Measurements from ENCODE around the gene TBC1D9B. TPM values are rescaled to one million over a fixed set of nuclear protein-coding genes. Genes with fewer than 3 reads are reported as not detected.

TBC1D9B gene
- total RNA-seq, 1 experiment from 2014 or later: 70.9 TPM

DNA sequence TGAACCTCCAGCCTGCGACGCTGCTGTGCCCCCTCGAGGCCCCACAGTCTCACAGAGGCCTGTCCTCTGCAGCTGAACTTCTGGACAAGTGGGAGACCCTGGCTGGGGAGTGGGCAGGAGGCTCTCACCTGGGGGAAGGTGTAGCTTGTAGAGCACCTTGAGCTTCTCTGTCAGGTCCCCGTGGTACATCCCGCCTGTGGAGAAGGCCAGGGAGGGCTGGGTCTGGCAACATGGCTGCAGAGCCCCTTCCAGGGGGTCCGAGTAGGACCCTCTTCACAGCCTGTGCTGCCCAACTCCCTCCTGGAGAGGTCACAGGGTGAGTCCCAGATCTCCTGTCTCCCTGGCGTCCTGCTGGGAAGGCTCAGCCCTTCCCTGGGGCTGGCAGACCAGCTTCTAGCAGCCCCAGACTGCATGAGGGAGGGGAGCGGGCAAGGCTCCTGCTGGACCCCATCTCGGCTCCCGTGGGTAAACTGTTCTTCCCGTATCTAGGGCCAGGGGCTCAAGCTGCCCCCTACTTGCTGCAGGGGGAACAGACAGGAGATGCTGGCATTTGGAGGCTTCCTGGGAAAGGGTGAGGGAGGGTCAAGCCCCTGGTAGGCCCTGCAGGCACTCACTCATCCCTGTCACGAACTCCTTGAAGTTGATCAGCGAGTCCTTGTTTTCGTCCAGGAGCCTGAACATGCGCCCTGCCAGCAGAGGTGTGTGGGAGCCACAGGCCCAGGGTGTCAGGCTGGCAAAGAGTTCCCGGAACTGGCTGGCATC is 37.9 kb downstream of the TBC1D9B start:
- DNase-seq (ENCODE audit: low spot score) (no peak), ATAC-seq (peak; percentile 46)
- Mint-ChIP-seq H3K27me3 (ENCODE audit: low read depth) (no peaks in the 10 kb centered on the region), H3K9me3 (no peaks in the 10 kb centered on the region), H3K36me3 (peaks cover 27% of the 10 kb centered on the region), H3K4me3 (no peak overlapping the region), H3K4me1 (peaks cover 2% of the 10 kb centered on the region; the same call in 1 of the 2 replicates), H3K27ac (no peak overlapping the region)
- POLR2A ChIA-PET: no interaction called here
- CTCF ChIA-PET: interaction anchor here (0.7 to 3.4 kb wide), 7 partner anchors 8 to 292 kb away, joined by 3 to 17 read pairs (median 4); no protein-coding TSS in a partner anchor
- TF ChIP-seq, protein P1, sequence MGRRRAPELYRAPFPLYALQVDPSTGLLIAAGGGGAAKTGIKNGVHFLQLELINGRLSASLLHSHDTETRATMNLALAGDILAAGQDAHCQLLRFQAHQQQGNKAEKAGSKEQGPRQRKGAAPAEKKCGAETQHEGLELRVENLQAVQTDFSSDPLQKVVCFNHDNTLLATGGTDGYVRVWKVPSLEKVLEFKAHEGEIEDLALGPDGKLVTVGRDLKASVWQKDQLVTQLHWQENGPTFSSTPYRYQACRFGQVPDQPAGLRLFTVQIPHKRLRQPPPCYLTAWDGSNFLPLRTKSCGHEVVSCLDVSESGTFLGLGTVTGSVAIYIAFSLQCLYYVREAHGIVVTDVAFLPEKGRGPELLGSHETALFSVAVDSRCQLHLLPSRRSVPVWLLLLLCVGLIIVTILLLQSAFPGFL (CRISPR knock-in tag; IDR thresholded peaks at IDR 0.05; ENCODE audit: borderline replicate concordance): no peak
- TF ChIP-seq NFATC4 (CRISPR knock-in tag; IDR thresholded peaks at IDR 0.05): no peak
- TF ChIP-seq SMAD3 (CRISPR knock-in tag; IDR thresholded peaks at IDR 0.05; ENCODE audit: borderline replicate concordance): no peak
- TF ChIP-seq, protein P2, sequence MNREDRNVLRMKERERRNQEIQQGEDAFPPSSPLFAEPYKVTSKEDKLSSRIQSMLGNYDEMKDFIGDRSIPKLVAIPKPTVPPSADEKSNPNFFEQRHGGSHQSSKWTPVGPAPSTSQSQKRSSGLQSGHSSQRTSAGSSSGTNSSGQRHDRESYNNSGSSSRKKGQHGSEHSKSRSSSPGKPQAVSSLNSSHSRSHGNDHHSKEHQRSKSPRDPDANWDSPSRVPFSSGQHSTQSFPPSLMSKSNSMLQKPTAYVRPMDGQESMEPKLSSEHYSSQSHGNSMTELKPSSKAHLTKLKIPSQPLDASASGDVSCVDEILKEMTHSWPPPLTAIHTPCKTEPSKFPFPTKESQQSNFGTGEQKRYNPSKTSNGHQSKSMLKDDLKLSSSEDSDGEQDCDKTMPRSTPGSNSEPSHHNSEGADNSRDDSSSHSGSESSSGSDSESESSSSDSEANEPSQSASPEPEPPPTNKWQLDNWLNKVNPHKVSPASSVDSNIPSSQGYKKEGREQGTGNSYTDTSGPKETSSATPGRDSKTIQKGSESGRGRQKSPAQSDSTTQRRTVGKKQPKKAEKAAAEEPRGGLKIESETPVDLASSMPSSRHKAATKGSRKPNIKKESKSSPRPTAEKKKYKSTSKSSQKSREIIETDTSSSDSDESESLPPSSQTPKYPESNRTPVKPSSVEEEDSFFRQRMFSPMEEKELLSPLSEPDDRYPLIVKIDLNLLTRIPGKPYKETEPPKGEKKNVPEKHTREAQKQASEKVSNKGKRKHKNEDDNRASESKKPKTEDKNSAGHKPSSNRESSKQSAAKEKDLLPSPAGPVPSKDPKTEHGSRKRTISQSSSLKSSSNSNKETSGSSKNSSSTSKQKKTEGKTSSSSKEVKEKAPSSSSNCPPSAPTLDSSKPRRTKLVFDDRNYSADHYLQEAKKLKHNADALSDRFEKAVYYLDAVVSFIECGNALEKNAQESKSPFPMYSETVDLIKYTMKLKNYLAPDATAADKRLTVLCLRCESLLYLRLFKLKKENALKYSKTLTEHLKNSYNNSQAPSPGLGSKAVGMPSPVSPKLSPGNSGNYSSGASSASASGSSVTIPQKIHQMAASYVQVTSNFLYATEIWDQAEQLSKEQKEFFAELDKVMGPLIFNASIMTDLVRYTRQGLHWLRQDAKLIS (CRISPR knock-in tag; IDR thresholded peaks at IDR 0.05; ENCODE audit: borderline replicate concordance): no peak
- no peak for TF ChIP-seq TEAD4 (CRISPR knock-in tag; IDR thresholded peaks at IDR 0.05)
- no peak for TF ChIP-seq ATF1 (CRISPR knock-in tag; IDR thresholded peaks at IDR 0.05)
- TF ChIP-seq, protein P3, sequence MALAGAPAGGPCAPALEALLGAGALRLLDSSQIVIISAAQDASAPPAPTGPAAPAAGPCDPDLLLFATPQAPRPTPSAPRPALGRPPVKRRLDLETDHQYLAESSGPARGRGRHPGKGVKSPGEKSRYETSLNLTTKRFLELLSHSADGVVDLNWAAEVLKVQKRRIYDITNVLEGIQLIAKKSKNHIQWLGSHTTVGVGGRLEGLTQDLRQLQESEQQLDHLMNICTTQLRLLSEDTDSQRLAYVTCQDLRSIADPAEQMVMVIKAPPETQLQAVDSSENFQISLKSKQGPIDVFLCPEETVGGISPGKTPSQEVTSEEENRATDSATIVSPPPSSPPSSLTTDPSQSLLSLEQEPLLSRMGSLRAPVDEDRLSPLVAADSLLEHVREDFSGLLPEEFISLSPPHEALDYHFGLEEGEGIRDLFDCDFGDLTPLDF (CRISPR knock-in tag; IDR thresholded peaks at IDR 0.05): no peak

DNA sequence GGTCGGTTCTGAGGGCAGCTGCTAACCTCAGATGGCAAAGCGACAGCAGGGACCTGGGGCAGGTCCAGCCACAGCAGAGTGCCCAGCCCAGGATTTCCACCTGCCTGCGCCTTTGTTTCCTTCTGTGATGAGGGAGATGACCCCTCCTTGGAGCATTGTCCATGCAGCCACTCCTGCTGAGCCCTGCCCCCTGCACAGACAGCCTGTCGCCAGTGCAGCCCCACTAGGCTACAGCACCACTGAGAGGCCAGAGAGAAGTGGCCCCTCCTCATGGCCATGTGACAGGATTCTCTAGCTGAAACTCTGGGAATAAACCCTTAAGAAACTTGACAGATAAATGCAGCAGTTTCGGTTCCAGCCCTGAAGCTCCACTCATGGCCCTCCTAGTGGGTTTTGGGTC is 38.6 kb downstream of the TBC1D9B start:
- no peak for DNase-seq (ENCODE audit: low spot score)
- POLR2A ChIA-PET: no interaction called here

DNA sequence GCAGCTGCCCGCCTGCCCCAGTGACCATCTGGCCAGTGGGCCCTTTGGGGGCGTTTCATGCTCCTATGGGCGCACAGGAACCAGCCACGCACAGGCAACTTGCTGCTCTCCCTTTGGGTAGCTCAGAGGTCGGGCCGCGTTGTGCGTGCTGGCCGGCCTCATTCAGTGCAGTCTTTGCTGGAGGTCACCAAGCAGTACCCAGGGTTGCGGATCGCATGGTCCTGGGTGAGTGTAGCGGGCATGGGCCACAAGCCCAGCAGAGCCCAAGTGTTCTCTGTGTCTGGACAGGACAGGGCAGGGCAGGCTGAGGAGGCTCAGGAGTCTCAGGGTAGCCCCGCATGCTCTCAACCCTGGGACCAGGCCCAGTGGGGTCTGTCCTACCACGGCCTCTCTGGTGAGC is 39.2 kb downstream of the TBC1D9B start:
- H3K27ac Mint-ChIP-seq: no peak overlapping the region
- no peak for DNase-seq (ENCODE audit: low spot score)
- no peak for ATAC-seq
- H3K9me3 Mint-ChIP-seq: no peaks in the 10 kb centered on the region
- no peak overlapping the region for H3K4me3 Mint-ChIP-seq
- H3K36me3 Mint-ChIP-seq: peaks cover 36% of the 10 kb centered on the region
- TF ChIP-seq IRF2 (CRISPR knock-in tag; IDR thresholded peaks at IDR 0.05; ENCODE audit: borderline replicate concordance, low read depth): no peak
- TF ChIP-seq, protein P4, sequence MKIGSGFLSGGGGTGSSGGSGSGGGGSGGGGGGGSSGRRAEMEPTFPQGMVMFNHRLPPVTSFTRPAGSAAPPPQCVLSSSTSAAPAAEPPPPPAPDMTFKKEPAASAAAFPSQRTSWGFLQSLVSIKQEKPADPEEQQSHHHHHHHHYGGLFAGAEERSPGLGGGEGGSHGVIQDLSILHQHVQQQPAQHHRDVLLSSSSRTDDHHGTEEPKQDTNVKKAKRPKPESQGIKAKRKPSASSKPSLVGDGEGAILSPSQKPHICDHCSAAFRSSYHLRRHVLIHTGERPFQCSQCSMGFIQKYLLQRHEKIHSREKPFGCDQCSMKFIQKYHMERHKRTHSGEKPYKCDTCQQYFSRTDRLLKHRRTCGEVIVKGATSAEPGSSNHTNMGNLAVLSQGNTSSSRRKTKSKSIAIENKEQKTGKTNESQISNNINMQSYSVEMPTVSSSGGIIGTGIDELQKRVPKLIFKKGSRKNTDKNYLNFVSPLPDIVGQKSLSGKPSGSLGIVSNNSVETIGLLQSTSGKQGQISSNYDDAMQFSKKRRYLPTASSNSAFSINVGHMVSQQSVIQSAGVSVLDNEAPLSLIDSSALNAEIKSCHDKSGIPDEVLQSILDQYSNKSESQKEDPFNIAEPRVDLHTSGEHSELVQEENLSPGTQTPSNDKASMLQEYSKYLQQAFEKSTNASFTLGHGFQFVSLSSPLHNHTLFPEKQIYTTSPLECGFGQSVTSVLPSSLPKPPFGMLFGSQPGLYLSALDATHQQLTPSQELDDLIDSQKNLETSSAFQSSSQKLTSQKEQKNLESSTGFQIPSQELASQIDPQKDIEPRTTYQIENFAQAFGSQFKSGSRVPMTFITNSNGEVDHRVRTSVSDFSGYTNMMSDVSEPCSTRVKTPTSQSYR (CRISPR knock-in tag; IDR thresholded peaks at IDR 0.05): no peak
- TF ChIP-seq, protein P5, sequence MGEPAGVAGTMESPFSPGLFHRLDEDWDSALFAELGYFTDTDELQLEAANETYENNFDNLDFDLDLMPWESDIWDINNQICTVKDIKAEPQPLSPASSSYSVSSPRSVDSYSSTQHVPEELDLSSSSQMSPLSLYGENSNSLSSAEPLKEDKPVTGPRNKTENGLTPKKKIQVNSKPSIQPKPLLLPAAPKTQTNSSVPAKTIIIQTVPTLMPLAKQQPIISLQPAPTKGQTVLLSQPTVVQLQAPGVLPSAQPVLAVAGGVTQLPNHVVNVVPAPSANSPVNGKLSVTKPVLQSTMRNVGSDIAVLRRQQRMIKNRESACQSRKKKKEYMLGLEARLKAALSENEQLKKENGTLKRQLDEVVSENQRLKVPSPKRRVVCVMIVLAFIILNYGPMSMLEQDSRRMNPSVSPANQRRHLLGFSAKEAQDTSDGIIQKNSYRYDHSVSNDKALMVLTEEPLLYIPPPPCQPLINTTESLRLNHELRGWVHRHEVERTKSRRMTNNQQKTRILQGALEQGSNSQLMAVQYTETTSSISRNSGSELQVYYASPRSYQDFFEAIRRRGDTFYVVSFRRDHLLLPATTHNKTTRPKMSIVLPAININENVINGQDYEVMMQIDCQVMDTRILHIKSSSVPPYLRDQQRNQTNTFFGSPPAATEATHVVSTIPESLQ (CRISPR knock-in tag; IDR thresholded peaks at IDR 0.05): no peak
- TF ChIP-seq, protein P6, sequence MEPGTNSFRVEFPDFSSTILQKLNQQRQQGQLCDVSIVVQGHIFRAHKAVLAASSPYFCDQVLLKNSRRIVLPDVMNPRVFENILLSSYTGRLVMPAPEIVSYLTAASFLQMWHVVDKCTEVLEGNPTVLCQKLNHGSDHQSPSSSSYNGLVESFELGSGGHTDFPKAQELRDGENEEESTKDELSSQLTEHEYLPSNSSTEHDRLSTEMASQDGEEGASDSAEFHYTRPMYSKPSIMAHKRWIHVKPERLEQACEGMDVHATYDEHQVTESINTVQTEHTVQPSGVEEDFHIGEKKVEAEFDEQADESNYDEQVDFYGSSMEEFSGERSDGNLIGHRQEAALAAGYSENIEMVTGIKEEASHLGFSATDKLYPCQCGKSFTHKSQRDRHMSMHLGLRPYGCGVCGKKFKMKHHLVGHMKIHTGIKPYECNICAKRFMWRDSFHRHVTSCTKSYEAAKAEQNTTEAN (CRISPR knock-in tag; IDR thresholded peaks at IDR 0.05): no peak
- POLR2A ChIA-PET: no interaction called here
- CTCF ChIA-PET: interaction anchor here (2.2 to 2.7 kb wide), 2 partner anchors 9 to 67 kb away, joined by 7 read pairs; no protein-coding TSS in a partner anchor
- H3K4me1 Mint-ChIP-seq: peaks cover 2% of the 10 kb centered on the region; the same call in 1 of the 2 replicates
- no peaks in the 10 kb centered on the region for H3K27me3 Mint-ChIP-seq (ENCODE audit: low read depth)

More for the DNA sequence above, 38.6 kb downstream of the TBC1D9B start:
- no peak overlapping the region for H3K4me3 Mint-ChIP-seq
- CTCF ChIA-PET: interaction anchor here (1.7 to 3.4 kb wide), 3 partner anchors 9 to 67 kb away, joined by 4 to 17 read pairs (median 7); no protein-coding TSS in a partner anchor
- peaks cover 31% of the 10 kb centered on the region for H3K36me3 Mint-ChIP-seq
- no peaks in the 10 kb centered on the region for H3K9me3 Mint-ChIP-seq
- peaks cover 2% of the 10 kb centered on the region; the same call in 1 of the 2 replicates for H3K4me1 Mint-ChIP-seq
- TF ChIP-seq ZNF671 (CRISPR knock-in tag; IDR thresholded peaks at IDR 0.05): no peak
- TF ChIP-seq SMAD3 (CRISPR knock-in tag; IDR thresholded peaks at IDR 0.05; ENCODE audit: borderline replicate concordance): no peak
- TF ChIP-seq, protein P7, sequence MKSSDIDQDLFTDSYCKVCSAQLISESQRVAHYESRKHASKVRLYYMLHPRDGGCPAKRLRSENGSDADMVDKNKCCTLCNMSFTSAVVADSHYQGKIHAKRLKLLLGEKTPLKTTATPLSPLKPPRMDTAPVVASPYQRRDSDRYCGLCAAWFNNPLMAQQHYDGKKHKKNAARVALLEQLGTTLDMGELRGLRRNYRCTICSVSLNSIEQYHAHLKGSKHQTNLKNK (CRISPR knock-in tag; IDR thresholded peaks at IDR 0.05): no peak
- TF ChIP-seq GABPB1 (CRISPR knock-in tag; IDR thresholded peaks at IDR 0.05): no peak
- TF ChIP-seq CBFB (CRISPR knock-in tag; IDR thresholded peaks at IDR 0.05; ENCODE audit: low read depth): no peak
- TF ChIP-seq, protein P8, sequence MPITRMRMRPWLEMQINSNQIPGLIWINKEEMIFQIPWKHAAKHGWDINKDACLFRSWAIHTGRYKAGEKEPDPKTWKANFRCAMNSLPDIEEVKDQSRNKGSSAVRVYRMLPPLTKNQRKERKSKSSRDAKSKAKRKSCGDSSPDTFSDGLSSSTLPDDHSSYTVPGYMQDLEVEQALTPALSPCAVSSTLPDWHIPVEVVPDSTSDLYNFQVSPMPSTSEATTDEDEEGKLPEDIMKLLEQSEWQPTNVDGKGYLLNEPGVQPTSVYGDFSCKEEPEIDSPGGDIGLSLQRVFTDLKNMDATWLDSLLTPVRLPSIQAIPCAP (CRISPR knock-in tag; IDR thresholded peaks at IDR 0.05): no peak
- no peak for TF ChIP-seq KAT7 (CRISPR knock-in tag; IDR thresholded peaks at IDR 0.05; ENCODE audit: borderline replicate concordance)
- TF ChIP-seq MYBL2 (CRISPR knock-in tag; IDR thresholded peaks at IDR 0.05): no peak
- TF ChIP-seq ELF4 (CRISPR knock-in tag; IDR thresholded peaks at IDR 0.05; ENCODE audit: low read depth): no peak
- no peak for ATAC-seq
- no peaks in the 10 kb centered on the region for H3K27me3 Mint-ChIP-seq (ENCODE audit: low read depth)
- no peak overlapping the region for H3K27ac Mint-ChIP-seq
